ENCODE data around the gene BTBD17.

GRCh38 chr17:74325376-74325742, 36.3 kb downstream of the BTBD17 start:
- TF ChIP-seq ZNF331 (CRISPR knock-in tag; IDR thresholded peaks at IDR 0.05; ENCODE audit: low read depth) (no peak), CTCF (conservative IDR thresholded peaks at IDR 0.05; ENCODE audit: low read depth in 2 of 2) (no peak), JUNB (IDR thresholded peaks at IDR 0.05; ENCODE audit: unreplicated experiment) (no peak), ZNF114 (CRISPR knock-in tag; IDR thresholded peaks at IDR 0.05) (no peak), POLR2AphosphoS5 (IDR thresholded peaks at IDR 0.05; ENCODE audit: low read depth) (no peak), CREB1 (CRISPR knock-in tag; IDR thresholded peaks at IDR 0.05; ENCODE audit: low read depth) (no peak), ETS1 (IDR thresholded peaks at IDR 0.05) (no peak), EZH2 (IDR thresholded peaks at IDR 0.05; ENCODE audit: low read depth, unreplicated experiment) (no peak), EZH2phosphoT487 (IDR thresholded peaks at IDR 0.05; ENCODE audit: unreplicated experiment) (no peak)

Data from GM23338 (cell line).